Sigmoid colon (tissue), 7 donors: Measurements from ENCODE around the gene CDK6. TPM values are rescaled to one million over a fixed set of nuclear protein-coding genes. Genes with fewer than 3 reads are reported as not detected.

Experiments used
- DNase-seq: peaks from one replicate; pipeline ENCODE4 v3.0.0-alpha.2; 2019
- H3K27ac ChIP-seq, 4 donors: fragments of 200-600 bp; sonication (generic); one replicate each; pipeline ENCODE4 v1.5.1; 2016 to 2019; ENCODE audit warnings: mild to moderate bottlenecking in 1 of 4
- H3K27me3 ChIP-seq, 3 donors: fragments of 200-600 bp; sonication (generic); one replicate each; pipeline ENCODE4 v1.5.1; 2019; ENCODE audit warnings: mild to moderate bottlenecking in 1 of 3
- H3K36me3 ChIP-seq, 4 donors: fragments of 200-600 bp; sonication (generic); one replicate each; pipeline ENCODE4 v1.5.1; 2016 to 2019
- H3K4me1 ChIP-seq, 4 donors: fragments of 200-600 bp; sonication (generic); one replicate each; pipeline ENCODE4 v1.5.1; 2017 to 2019
- H3K4me3 ChIP-seq, 4 donors: fragments of 200-600 bp; sonication (generic); one replicate each; pipeline ENCODE4 v1.5.1; 2017 to 2019; ENCODE audit warnings: mild to moderate bottlenecking in 2 of 4, moderate library complexity in 1 of 4
- H3K9me3 ChIP-seq, 4 donors: fragments of 200-600 bp in 3 of 4; sonication (generic) in 3 of 4; one replicate each; pipeline versions ENCODE4 v1.5.1 to v1.6.1; 2013 to 2019
- CTCF ChIP-seq, 4 experiments: fragments of 450-650 bp in 3 of 4; fragments of 200-600 bp in 1 of 4; IDR thresholded peaks; one replicate each; pipeline ENCODE4 v1.5.1; 2016 to 2019; ENCODE audit warnings: antibody characterized with exemption in 4 of 4, mild to moderate bottlenecking in 3 of 4, moderate library complexity in 2 of 4
- EP300 ChIP-seq, 4 donors: sonication (generic); formaldehyde crosslinking; IDR thresholded peaks; one replicate each; pipeline ENCODE4 v1.6.1; 2017; ENCODE audit warnings: antibody characterized with exemption in 4 of 4
- POLR2A ChIP-seq, 2 donors: fragments of 450-650 bp; IDR thresholded peaks; one replicate each; pipeline ENCODE4 v1.6.1; 2016; ENCODE audit warnings: antibody characterized with exemption in 2 of 2, mild to moderate bottlenecking in 2 of 2, moderate library complexity in 2 of 2
- POLR2AphosphoS5 ChIP-seq, 4 donors: sonication (generic); formaldehyde crosslinking; IDR thresholded peaks; one replicate each; pipeline ENCODE4 v1.6.1; 2017; ENCODE audit warnings: antibody characterized with exemption in 4 of 4
- WGBS, 2 donors: extraction: QIAGEN DNeasy Blood & Tissue Kit; methylation state at CpG; one replicate each; pipeline ENCODE4 v1.1.7; 2013; 5-methylcytosine and 5-hydroxymethylcytosine counted together
- intact Hi-C: fragments of 100-400 bp; cut with DNase I; formaldehyde crosslinking; loops from one replicate; pipeline ENCODE4 v1.15.1; 2023
- polyA plus RNA-seq, 3 donors: library from polyadenylated mRNA; stranded (reverse); fragments of 200-250 nt; gene quantifications; one replicate each; pipeline ENCODE4 v1.2.3, GENCODE V29; 2013
- total RNA-seq, 4 donors: library from RNA; depleted of rRNA; stranded (reverse); fragments of >200 nt; gene quantifications; one replicate each; pipeline ENCODE4 v1.1.0, GENCODE V29; 2016
- donor health status: healthy with polysubstance abuse.
- donor health status: Bipolar disorder and iron deficiency.
- donor health status: healthy.

The CDK6 gene
- total and polyA plus RNA-seq, 7 donors: 2.4 to 25.8 (median 13.3) TPM

- H3K27ac ChIP-seq: peak overlapping the region; percentile 23 to 72 (median 70)
- H3K27me3 ChIP-seq: no peaks in the 10 kb centered on the region
- H3K9me3 ChIP-seq: no peaks in the 10 kb centered on the region
- peak overlapping the region in 1 of 4 donors; percentile 4 for H3K4me3 ChIP-seq
- 4 to 5% methylated on average over 2 of the region's 2 CpGs for WGBS, 2 donors
- peaks cover 0 to 36% (median 23%) of the 10 kb centered on the region in 4 donors for H3K4me1 ChIP-seq
- no peaks in the 10 kb centered on the region for H3K36me3 ChIP-seq
- intact Hi-C loops: loop anchor here (5.0 kb wide), 1 partner anchor 59 kb away; no protein-coding TSS in a partner anchor
- TF ChIP-seq EP300 (IDR thresholded peaks at IDR 0.05) (peak in 1 of 4 donors; percentile 11), CTCF (IDR thresholded peaks at IDR 0.05) (no peak), POLR2AphosphoS5 (IDR thresholded peaks at IDR 0.05) (peak in 3 of 4 donors; percentile 30 to 81 (median 57)), POLR2A (IDR thresholded peaks at IDR 0.05) (no peak)
- no peak for DNase-seq
Measured at GRCh38 chr7:92633211-92633906, 203.0 kb downstream of the CDK6 start.

- no peak overlapping the region for H3K4me3 ChIP-seq
Measured at GRCh38 chr7:92632791-92633190, 203.6 kb downstream of the CDK6 start.

GRCh38 chr7:92631850-92632487, 204.4 kb downstream of the CDK6 start:
- no peak for DNase-seq
- Histone ChIP-seq H3K4me3 (no peak overlapping the region), H3K36me3 (no peaks in the 10 kb centered on the region), H3K9me3 (no peaks in the 10 kb centered on the region), H3K27me3 (no peaks in the 10 kb centered on the region), H3K4me1 (peaks cover 0 to 36% (median 23%) of the 10 kb centered on the region in 4 donors), H3K27ac (peak overlapping the region in 3 of 4 donors; percentile 29 to 72 (median 69))
- TF ChIP-seq POLR2AphosphoS5 (IDR thresholded peaks at IDR 0.05) (no peak), POLR2A (IDR thresholded peaks at IDR 0.05) (no peak), EP300 (IDR thresholded peaks at IDR 0.05) (no peak), CTCF (IDR thresholded peaks at IDR 0.05) (no peak)
- 82 to 85% methylated on average over 2 of the region's 2 CpGs for WGBS, 2 donors
- intact Hi-C loops: loop anchor here (5.0 kb wide), 1 partner anchor 60 kb away; no protein-coding TSS in a partner anchor

More at GRCh38 chr7:92632791-92633190, 203.6 kb downstream of the CDK6 start:
- H3K9me3 ChIP-seq: no peaks in the 10 kb centered on the region
- H3K36me3 ChIP-seq: no peaks in the 10 kb centered on the region
- intact Hi-C loops: loop anchor here (5.0 kb wide), 1 partner anchor 60 kb away; no protein-coding TSS in a partner anchor
- H3K4me1 ChIP-seq: peaks cover 0 to 36% (median 23%) of the 10 kb centered on the region in 4 donors
- H3K27me3 ChIP-seq: no peaks in the 10 kb centered on the region
- TF ChIP-seq EP300 (IDR thresholded peaks at IDR 0.05): no peak
- TF ChIP-seq CTCF (IDR thresholded peaks at IDR 0.05): no peak
- no peak for TF ChIP-seq POLR2AphosphoS5 (IDR thresholded peaks at IDR 0.05)
- no peak for TF ChIP-seq POLR2A (IDR thresholded peaks at IDR 0.05)
- 97% methylated on average over 1 of the region's 1 CpG for WGBS, 2 donors
- DNase-seq: no peak
- peak overlapping the region; percentile 23 to 72 (median 70) for H3K27ac ChIP-seq

GRCh38 chr7:92631067-92631849, 205.1 kb downstream of the CDK6 start:
- H3K9me3 ChIP-seq: no peaks in the 10 kb centered on the region
- intact Hi-C loops: loop anchor here (5.0 kb wide), 1 partner anchor 61 kb away; no protein-coding TSS in a partner anchor
- TF ChIP-seq POLR2A (IDR thresholded peaks at IDR 0.05) (no peak), EP300 (IDR thresholded peaks at IDR 0.05) (no peak), CTCF (IDR thresholded peaks at IDR 0.05) (no peak)
- H3K4me1 ChIP-seq: peaks cover 0 to 36% (median 23%) of the 10 kb centered on the region in 4 donors
- H3K36me3 ChIP-seq: no peaks in the 10 kb centered on the region
- WGBS, 2 donors: 67 to 86% methylated on average over 5 of the region's 5 CpGs
- H3K27ac ChIP-seq: no peak overlapping the region
- no peaks in the 10 kb centered on the region for H3K27me3 ChIP-seq
- H3K4me3 ChIP-seq: no peak overlapping the region
- no peak for DNase-seq
